GM12892 (cell line): ENCODE measurements around the gene SLC35C1.
"Not testable (repeated sequence)": the region's sequence is repeated elsewhere in the genome, so short reads cannot be mapped to it uniquely, and the experiment has no call there.

Experiments used
- DNase-seq: peaks from one replicate; pipeline ENCODE4 v3.0.0; 2011; ENCODE audit not compliant: insufficient read length
- FAIRE-seq: peaks from 2 replicates; lab custom pipeline; 2011; peaks lifted over from hg19 to GRCh38; lab: Jason Lieb, UNC
- POLR2A ChIP-seq: IDR thresholded peaks from 2 replicates; pipeline ENCODE4 v1.6.1; 2011; ENCODE audit warnings: low read depth, low read length, control low read depth
- POLR2AphosphoS5 ChIP-seq: IDR thresholded peaks from 2 replicates; pipeline ENCODE4 v1.6.1; 2011; ENCODE audit warnings: low read depth, low read length, control low read depth
- TAF1 ChIP-seq: IDR thresholded peaks from 2 replicates; pipeline ENCODE4 v1.6.1; 2011; ENCODE audit warnings: low read depth, mild to moderate bottlenecking, control low read depth, low read length, borderline replicate concordance

SLC35C1 gene

GRCh38 chr11:45806937-45807791, 2.2 kb downstream of the SLC35C1 start:
- TF ChIP-seq POLR2AphosphoS5, result no peak
- TF ChIP-seq POLR2A, result no peak
- TF ChIP-seq TAF1, result no peak
- DNase-seq (no peak), FAIRE-seq (peak; percentile 48)

DNA sequence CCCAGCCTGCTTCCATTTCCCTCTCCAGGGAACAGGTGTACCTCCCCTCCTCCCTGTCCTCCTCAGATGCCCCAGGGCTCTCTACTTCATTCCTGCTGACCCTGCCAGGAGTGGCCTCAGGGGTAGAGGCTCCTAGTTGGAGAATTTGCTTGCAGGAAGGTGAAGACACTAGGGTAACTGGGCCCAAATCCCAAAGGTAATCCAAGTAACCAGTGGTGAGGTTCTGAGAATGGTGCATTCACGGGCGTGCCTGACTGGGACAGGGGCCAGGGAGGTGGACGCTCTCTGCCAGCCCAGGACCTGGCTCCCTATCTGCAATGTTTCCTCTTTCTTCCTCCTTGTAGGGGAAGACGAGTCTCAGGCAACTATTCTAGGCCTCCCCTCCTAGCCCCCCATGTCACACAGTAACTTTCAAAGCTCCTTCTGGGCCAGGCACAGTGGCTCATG, 2.9 kb downstream of the SLC35C1 start:
- FAIRE-seq, result no peak
- TF ChIP-seq POLR2A (no peak), TAF1 (no peak), POLR2AphosphoS5 (no peak)

DNA sequence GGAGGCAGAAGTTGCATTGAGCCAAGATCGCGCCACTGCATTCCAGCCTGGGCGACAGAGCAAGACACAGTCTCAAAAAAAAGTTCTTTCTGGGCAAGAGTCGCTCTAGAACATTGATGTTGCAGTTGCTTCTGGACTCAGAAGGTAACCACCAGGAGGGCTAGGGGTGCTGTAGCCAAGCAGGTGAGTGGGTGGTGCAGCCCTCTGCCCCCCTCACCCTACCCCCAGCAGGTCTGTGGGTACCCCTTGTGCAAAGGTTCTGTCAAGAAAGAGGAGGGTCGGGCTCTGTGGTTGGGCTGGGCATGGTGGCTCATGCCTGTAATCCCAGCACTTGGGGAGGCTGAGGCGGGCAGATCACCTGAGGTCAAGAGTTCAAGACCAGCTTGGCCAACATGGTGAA, 3.5 kb downstream of the SLC35C1 start:
- not testable (repeated sequence) for FAIRE-seq, DNase-seq

More for the DNA sequence above, 2.9 kb downstream of the SLC35C1 start:
- no peak for DNase-seq

GRCh38 chr11:45809456-45810395, 4.8 kb downstream of the SLC35C1 start:
- DNase-seq (no peak), FAIRE-seq (no peak)
- TF ChIP-seq TAF1 (no peak), POLR2AphosphoS5 (no peak), POLR2A (no peak)

GRCh38 chr11:45810431-45811108, 5.6 kb downstream of the SLC35C1 start:
- FAIRE-seq (no peak), DNase-seq (no peak)
- no peak for TF ChIP-seq POLR2A
- no peak for TF ChIP-seq POLR2AphosphoS5
- TF ChIP-seq TAF1, result no peak

- DNase-seq, result no peak
- no peak for TF ChIP-seq POLR2AphosphoS5
- no peak for TF ChIP-seq POLR2A
- no peak for TF ChIP-seq TAF1
- FAIRE-seq, result no peak
Measured at GRCh38 chr11:45811109-45811435, 6.1 kb downstream of the SLC35C1 start.

GRCh38 chr11:45811571-45812290, 6.8 kb downstream of the SLC35C1 start:
- no peak for FAIRE-seq

DNA sequence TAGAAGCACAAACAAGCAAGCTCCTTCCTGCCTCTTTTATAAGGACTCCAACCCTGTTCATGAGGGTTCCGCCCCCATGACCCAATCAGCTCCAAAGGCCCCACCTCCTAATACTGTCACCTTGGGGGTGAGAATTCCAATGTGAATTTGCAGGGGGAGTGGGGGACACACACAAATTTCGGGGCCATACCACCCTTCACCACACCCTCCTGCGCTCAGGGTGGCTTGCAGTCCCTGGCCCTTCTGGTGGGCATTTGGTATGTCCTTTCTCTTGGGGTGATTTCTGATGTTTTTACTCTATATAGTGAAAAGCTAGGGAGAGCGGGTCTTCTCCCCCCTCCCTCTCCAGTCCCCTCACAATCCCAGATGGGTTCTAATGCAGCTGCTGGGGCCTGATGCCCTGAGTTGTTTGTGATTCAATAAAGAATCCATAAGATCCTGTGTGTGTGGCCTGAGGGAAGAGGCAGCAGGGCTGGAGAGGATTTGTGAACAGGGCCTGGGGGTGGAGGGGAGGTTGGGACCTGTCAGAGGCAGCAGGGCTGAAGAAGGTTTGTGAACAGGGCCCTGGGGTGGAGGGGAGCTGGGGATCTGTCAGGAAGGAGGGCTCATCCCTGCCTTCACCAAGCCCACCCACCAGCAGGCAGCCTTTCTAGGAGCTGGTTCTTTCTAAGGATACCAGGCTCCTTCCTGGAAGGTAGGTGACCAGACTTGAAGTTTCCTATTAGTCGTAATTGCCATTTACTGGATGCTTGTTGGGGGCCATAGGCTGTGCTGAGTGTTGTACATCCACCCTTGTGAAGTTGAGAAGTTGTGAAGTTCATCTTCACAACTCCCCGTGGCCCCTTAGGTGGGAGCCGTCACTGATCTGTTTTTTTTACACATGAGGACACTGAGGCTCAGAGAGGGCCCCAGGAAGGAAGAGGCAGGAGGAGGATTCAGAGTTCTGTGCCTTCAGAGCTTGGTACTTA, 7.9 kb downstream of the SLC35C1 start:
- TF ChIP-seq POLR2AphosphoS5 (peak; percentile 22; the same call in 1 of the 2 replicates), POLR2A (no peak), TAF1 (no peak)
- DNase-seq, result no peak
- no peak for FAIRE-seq

More at GRCh38 chr11:45811571-45812290, 6.8 kb downstream of the SLC35C1 start:
- TF ChIP-seq TAF1 (no peak), POLR2A (no peak), POLR2AphosphoS5 (no peak)
- DNase-seq, result no peak

- peak; percentile 50 for FAIRE-seq
- no peak for DNase-seq
- no peak for TF ChIP-seq POLR2A
- no peak for TF ChIP-seq POLR2AphosphoS5
- no peak for TF ChIP-seq TAF1
Measured at GRCh38 chr11:45815747-45816146, 10.8 kb downstream of the SLC35C1 start.

DNA sequence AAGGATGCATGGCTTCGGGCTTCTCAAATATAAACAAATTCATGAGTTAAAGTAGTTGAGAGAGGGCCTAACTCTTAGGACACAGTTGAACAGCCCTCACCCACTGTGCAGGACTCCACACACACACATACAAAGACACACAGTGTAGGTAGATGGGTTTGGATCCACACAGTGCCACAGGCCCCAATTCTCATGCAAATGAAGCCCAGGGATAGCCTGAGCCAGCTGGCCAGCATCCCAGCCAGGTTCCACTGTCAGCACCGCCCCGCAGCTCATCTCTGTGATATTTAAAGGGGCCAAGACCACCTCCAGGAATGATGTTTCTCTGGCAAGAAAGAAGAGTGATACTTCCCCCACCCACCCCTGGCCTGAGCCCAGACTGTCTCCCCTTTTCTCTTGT, 11.7 kb downstream of the SLC35C1 start:
- no peak for TF ChIP-seq POLR2A
- TF ChIP-seq POLR2AphosphoS5, result no peak
- no peak for TF ChIP-seq TAF1
- FAIRE-seq (peak; percentile 44), DNase-seq (no peak)

DNA sequence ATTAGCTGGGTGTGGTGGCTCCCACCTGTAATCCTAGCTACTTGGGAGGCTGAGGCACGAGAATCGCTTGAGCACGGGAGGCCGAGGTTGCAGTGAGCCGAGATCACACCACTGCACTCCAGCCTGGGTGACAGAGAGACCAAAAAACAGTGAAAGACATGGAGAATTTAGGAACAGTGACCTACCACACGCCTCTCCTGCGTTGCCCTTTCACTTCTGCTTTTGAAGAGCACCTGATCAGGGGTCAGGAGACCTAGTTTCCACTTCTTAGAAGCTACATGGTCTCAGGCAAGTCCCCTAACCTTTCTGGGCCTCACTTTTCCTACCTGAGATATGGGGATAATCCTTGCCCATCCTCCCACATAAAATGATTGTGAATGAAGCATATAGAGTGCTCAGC, 12.2 kb downstream of the SLC35C1 start:
- peak; percentile 88 for FAIRE-seq
- TF ChIP-seq POLR2A (no peak), POLR2AphosphoS5 (no peak), TAF1 (no peak)
- DNase-seq, result no peak
